Measurements from ENCODE around the gene LUC7L3.

DNA sequence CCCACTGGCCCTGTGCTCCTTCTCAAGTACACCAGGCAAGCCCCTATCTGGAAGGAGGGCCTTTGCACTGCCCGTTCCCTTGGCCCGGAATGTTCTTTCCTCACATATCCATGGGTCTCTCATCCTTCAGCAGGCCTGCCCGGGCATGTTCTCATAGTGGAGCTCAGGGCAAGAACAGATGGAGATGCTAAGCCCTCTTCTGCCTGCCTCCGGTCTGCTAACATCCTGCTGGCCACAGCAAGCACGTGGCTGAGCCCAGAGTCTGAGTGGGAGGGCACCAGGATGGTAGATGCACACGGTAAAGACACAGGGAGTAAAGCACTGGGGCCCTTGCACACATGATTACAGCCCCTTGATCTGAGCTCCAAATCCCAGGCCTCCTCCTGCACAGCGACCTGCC lies 67.7 kb downstream of the LUC7L3 start:
- TF ChIP-seq YY1 (IDR thresholded peaks at IDR 0.05; ENCODE audit: insufficient read depth, insufficient read length) (no peak), ZNF274 (IDR thresholded peaks at IDR 0.05; ENCODE audit: low read depth, low read length) (no peak), SUZ12 (IDR thresholded peaks at IDR 0.05; ENCODE audit: extremely low read depth, insufficient read depth, insufficient read length) (no peak)
